Trophoblast cell (in vitro differentiated cells and primary cell): ENCODE results near the gene PLEKHM3.
"Not testable (repeated sequence)": the region's sequence is repeated elsewhere in the genome, so short reads cannot be mapped to it uniquely, and the experiment has no call there.

Experiments
- DNase-seq, 2 donors: peaks; one replicate each; pipeline ENCODE4 v3.0.0-alpha.2; 2016
- H2AFZ ChIP-seq: 2 replicates; pipeline ENCODE4 v1.6.1; 2013; ENCODE audit warnings: low read length, moderate library complexity, mild to moderate bottlenecking; ENCODE audit not compliant: insufficient read depth, poor library complexity
- H2AK5ac ChIP-seq: 2 replicates; pipeline ENCODE4 v1.6.1; 2013; ENCODE audit warnings: mild to moderate bottlenecking, low read length
- H2BK120ac ChIP-seq: 2 replicates; pipeline ENCODE4 v1.6.1; 2013; ENCODE audit warnings: low read length, mild to moderate bottlenecking, moderate library complexity; ENCODE audit not compliant: insufficient read depth, poor library complexity
- H2BK12ac ChIP-seq: 2 replicates; pipeline ENCODE4 v1.6.1; 2013; ENCODE audit warnings: mild to moderate bottlenecking, low read length, moderate library complexity
- H2BK5ac ChIP-seq: 2 replicates; pipeline ENCODE4 v1.6.1; 2013; ENCODE audit warnings: low read length, low read depth, moderate library complexity, mild to moderate bottlenecking; ENCODE audit not compliant: poor library complexity
- H3K14ac ChIP-seq: 2 replicates; pipeline ENCODE4 v1.6.1; 2013; ENCODE audit warnings: mild to moderate bottlenecking, low read length
- H3K18ac ChIP-seq: 2 replicates; pipeline ENCODE4 v1.6.1; 2013; ENCODE audit warnings: mild to moderate bottlenecking, low read length
- H3K23ac ChIP-seq: 2 replicates; pipeline ENCODE4 v1.6.1; 2013; ENCODE audit warnings: low read length
- H3K27ac ChIP-seq: 2 replicates; pipeline ENCODE4 v1.5.1; 2013; ENCODE audit warnings: low read depth, mild to moderate bottlenecking, inconsistent platforms, low read length, moderate library complexity
- H3K27me3 ChIP-seq: 2 replicates; pipeline ENCODE4 v1.6.1; 2013; ENCODE audit warnings: inconsistent platforms, mild to moderate bottlenecking, low read length, moderate library complexity; ENCODE audit not compliant: insufficient read depth
- H3K36me3 ChIP-seq, 2 experiments: 1 replicate in 1 of 2; 2 replicates in 1 of 2; pipeline ENCODE4 v1.6.1; 2013; ENCODE audit warnings: low read length in 2 of 2, mild to moderate bottlenecking in 2 of 2, moderate library complexity in 1 of 2; ENCODE audit not compliant: insufficient read depth in 2 of 2, control insufficient read depth in 1 of 2
- H3K4ac ChIP-seq: 2 replicates; pipeline ENCODE4 v1.6.1; 2013; ENCODE audit warnings: low read depth, mild to moderate bottlenecking, low read length, moderate library complexity
- H3K4me1 ChIP-seq, 2 experiments: 1 replicate in 1 of 2; 2 replicates in 1 of 2; pipeline ENCODE4 v1.6.1; 2013; ENCODE audit warnings: low read length in 2 of 2, mild to moderate bottlenecking in 2 of 2, moderate library complexity in 1 of 2; ENCODE audit not compliant: insufficient read depth in 2 of 2, control insufficient read depth in 1 of 2
- H3K4me2 ChIP-seq: 2 replicates; pipeline ENCODE4 v1.6.1; 2013; ENCODE audit warnings: inconsistent platforms, mild to moderate bottlenecking, low read length, moderate library complexity
- H3K4me3 ChIP-seq: 2 replicates; pipeline ENCODE4 v1.5.1; 2013; ENCODE audit warnings: mild to moderate bottlenecking, low read depth, low read length, inconsistent platforms
- H3K79me1 ChIP-seq: one replicate; pipeline ENCODE4 v1.6.1; 2013; ENCODE audit warnings: low read length
- H3K79me2 ChIP-seq: 2 replicates; pipeline ENCODE4 v1.6.1; 2013; ENCODE audit warnings: low read length, mild to moderate bottlenecking; ENCODE audit not compliant: control insufficient read depth, insufficient read depth, poor library complexity
- H3K9ac ChIP-seq: 2 replicates; pipeline ENCODE4 v1.6.1; 2013; ENCODE audit warnings: mild to moderate bottlenecking, low read length
- H3K9me3 ChIP-seq: 2 replicates; pipeline ENCODE4 v1.6.1; 2013; ENCODE audit warnings: low read depth, mild to moderate bottlenecking, control low read depth, inconsistent platforms, low read length; ENCODE audit not compliant: insufficient read depth
- H4K12ac ChIP-seq: 2 replicates; pipeline ENCODE4 v1.6.1; 2013; ENCODE audit warnings: low read depth, mild to moderate bottlenecking, low read length, moderate library complexity
- H4K8ac ChIP-seq: 2 replicates; pipeline ENCODE4 v1.6.1; 2013; ENCODE audit warnings: low read depth, mild to moderate bottlenecking, low read length, moderate library complexity
- H4K91ac ChIP-seq: one replicate; pipeline ENCODE4 v1.6.1; 2013; ENCODE audit warnings: low read depth, mild to moderate bottlenecking, low read length, moderate library complexity
- WGBS: extraction: QIAGEN DNeasy Blood & Tissue Kit; methylation state at CpG from one replicate; pipeline ENCODE4 v1.1.7; 2013; ENCODE audit warnings: missing lambda C conversion rate; ENCODE audit not compliant: insufficient read length, insufficient coverage; ENCODE audit errors: extremely low coverage; 5-methylcytosine and 5-hydroxymethylcytosine counted together

The PLEKHM3 gene

GRCh38 chr2:207813221-207813916, 212.0 kb downstream of the PLEKHM3 start:
- no peak overlapping the region for H2AFZ ChIP-seq
- H3K9me3 ChIP-seq: no peaks in the 10 kb centered on the region
- H3K27me3 ChIP-seq: no peaks in the 10 kb centered on the region
- DNase-seq: no peak
- no peak overlapping the region for H2BK12ac ChIP-seq
- H4K91ac ChIP-seq: no peak overlapping the region
- H3K4me1 ChIP-seq: peaks cover 7 to 9% of the 10 kb centered on the region in 2 experiments
- no peak overlapping the region for H3K23ac ChIP-seq
- no peaks in the 10 kb centered on the region for H3K79me2 ChIP-seq
- no peak overlapping the region for H3K4me2 ChIP-seq
- H3K79me1 ChIP-seq: peaks cover 2% of the 10 kb centered on the region
- H4K8ac ChIP-seq: no peak overlapping the region
- no peak overlapping the region for H3K4me3 ChIP-seq
- H3K36me3 ChIP-seq: no peaks in the 10 kb centered on the region
- H2BK120ac ChIP-seq: no peak overlapping the region
- no CpG with 5 or more reads among the region's 15 CpGs for WGBS
- H3K27ac ChIP-seq: no peak overlapping the region
- no peak overlapping the region for H2BK5ac ChIP-seq
- H2AK5ac ChIP-seq: no peak overlapping the region
- H3K14ac ChIP-seq: peak overlapping the region; percentile 47
- no peak overlapping the region for H3K18ac ChIP-seq
- no peak overlapping the region for H4K12ac ChIP-seq
- H3K4ac ChIP-seq: no peak overlapping the region
- no peak overlapping the region for H3K9ac ChIP-seq

DNA sequence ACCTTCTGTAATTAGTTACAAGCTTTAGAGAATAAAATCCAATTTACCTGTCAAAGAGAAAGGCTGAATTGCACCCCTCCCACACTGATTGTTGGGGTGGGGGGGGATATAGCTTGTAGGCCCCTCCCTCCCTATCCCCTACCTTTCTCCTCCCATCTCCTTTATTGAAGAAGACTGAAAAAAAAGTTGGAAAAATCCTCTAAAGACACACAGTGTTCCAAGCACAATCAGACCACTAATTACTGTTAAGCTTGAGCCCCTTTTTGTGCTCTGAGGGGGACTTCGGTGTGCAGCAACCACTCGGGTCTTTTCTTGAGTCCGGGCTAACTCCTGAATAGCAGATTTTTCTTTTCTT, 212.6 kb downstream of the PLEKHM3 start:
- no peak overlapping the region for H3K4ac ChIP-seq
- no peaks in the 10 kb centered on the region for H3K79me2 ChIP-seq
- no peak overlapping the region for H2BK12ac ChIP-seq
- H3K4me1 ChIP-seq: peaks cover 7 to 9% of the 10 kb centered on the region in 2 experiments
- H2AK5ac ChIP-seq: no peak overlapping the region
- H3K79me1 ChIP-seq: peaks cover 2% of the 10 kb centered on the region
- no peak overlapping the region for H4K8ac ChIP-seq
- no peaks in the 10 kb centered on the region for H3K9me3 ChIP-seq
- H3K4me3 ChIP-seq: no peak overlapping the region
- H3K27ac ChIP-seq: no peak overlapping the region
- H3K23ac ChIP-seq: no peak overlapping the region
- no peak overlapping the region for H2BK120ac ChIP-seq
- no CpG with 5 or more reads among the region's 3 CpGs for WGBS
- no peak overlapping the region for H3K18ac ChIP-seq
- H4K91ac ChIP-seq: no peak overlapping the region
- H2BK5ac ChIP-seq: no peak overlapping the region
- no peak overlapping the region for H3K4me2 ChIP-seq
- DNase-seq: no peak
- H3K14ac ChIP-seq: no peak overlapping the region
- H3K9ac ChIP-seq: no peak overlapping the region
- H4K12ac ChIP-seq: no peak overlapping the region
- H3K27me3 ChIP-seq: no peaks in the 10 kb centered on the region
- no peaks in the 10 kb centered on the region for H3K36me3 ChIP-seq
- H2AFZ ChIP-seq: no peak overlapping the region

- Histone ChIP-seq H4K12ac (peak overlapping the region; percentile 60), H3K79me1 (peaks cover 2% of the 10 kb centered on the region), H3K23ac (no peak overlapping the region), H3K9ac (no peak overlapping the region), H2AFZ (no peak overlapping the region), H3K4me3 (no peak overlapping the region), H3K4me2 (no peak overlapping the region), H3K14ac (no peak overlapping the region), H2BK5ac (no peak overlapping the region), H3K9me3 (no peaks in the 10 kb centered on the region), H2BK12ac (no peak overlapping the region), H3K36me3 (no peaks in the 10 kb centered on the region), H3K27me3 (no peaks in the 10 kb centered on the region), H3K18ac (no peak overlapping the region), H2AK5ac (no peak overlapping the region), H4K8ac (no peak overlapping the region), H3K4me1 (peaks cover 9 to 11% of the 10 kb centered on the region in 2 experiments), H2BK120ac (no peak overlapping the region), H3K4ac (no peak overlapping the region), H3K27ac (no peak overlapping the region), H4K91ac (no peak overlapping the region), H3K79me2 (no peaks in the 10 kb centered on the region)
- no peak for DNase-seq
- WGBS: no CpG with 5 or more reads among the region's 9 CpGs
Observed at GRCh38 chr2:207812058-207812725, 213.1 kb downstream of the PLEKHM3 start.

- H3K4ac ChIP-seq, H2BK120ac ChIP-seq, H2AK5ac ChIP-seq, H3K9ac ChIP-seq, H3K14ac ChIP-seq, H3K4me2 ChIP-seq, H4K12ac ChIP-seq, H3K4me3 ChIP-seq, H3K18ac ChIP-seq, H3K36me3 ChIP-seq, H4K8ac ChIP-seq, H3K79me2 ChIP-seq, H3K9me3 ChIP-seq, H3K27me3 ChIP-seq, H3K79me1 ChIP-seq, H2BK12ac ChIP-seq, H2AFZ ChIP-seq, H2BK5ac ChIP-seq, H3K27ac ChIP-seq, DNase-seq, H3K23ac ChIP-seq, H4K91ac ChIP-seq: not testable (repeated sequence)
- H3K4me1 ChIP-seq: peaks cover 9 to 11% of the 10 kb centered on the region in 2 experiments
- no CpG with 5 or more reads among the region's 10 CpGs for WGBS
Observed at GRCh38 chr2:207811658-207812057, 213.7 kb downstream of the PLEKHM3 start.
